ENCODE data around the gene EPM2AIP1.
"Not testable (repeated sequence)": the region's sequence is repeated elsewhere in the genome, so short reads cannot be mapped to it uniquely, and the experiment has no call there.

The EPM2AIP1 gene

GRCh38 chr3:36954452-36955134 is 38.3 kb downstream of the EPM2AIP1 start:
- in situ Hi-C loops (cut with MboI; ENCODE audit: low sequenced_read_pairs), result no loop called here

GRCh38 chr3:36947814-36948213 is 45.1 kb downstream of the EPM2AIP1 start:
- in situ Hi-C loops (cut with MboI; ENCODE audit: low sequenced_read_pairs), result not testable (repeated sequence)

GRCh38 chr3:36945333-36945980 is 47.5 kb downstream of the EPM2AIP1 start:
- in situ Hi-C loops (cut with MboI; ENCODE audit: low sequenced_read_pairs), result no loop called here

- in situ Hi-C loops (cut with MboI; ENCODE audit: low sequenced_read_pairs), result no loop called here
These were observed 48.2 kb downstream of the EPM2AIP1 start, which contains the start of gene TRANK1 for GRCh38 chr3:36944641-36945270. TRANK1 (minus strand) TSS chr3:36945054; CDS start chr3:36944809, 245 bp downstream.

GRCh38 chr3:36944012-36944640 is 48.8 kb downstream of the EPM2AIP1 start:
- in situ Hi-C loops (cut with MboI; ENCODE audit: low sequenced_read_pairs), result no loop called here

- in situ Hi-C loops (cut with MboI; ENCODE audit: low sequenced_read_pairs), result no loop called here
These were observed 49.3 kb downstream of the EPM2AIP1 start for GRCh38 chr3:36943601-36944000.

- in situ Hi-C loops (cut with MboI; ENCODE audit: low sequenced_read_pairs), result no loop called here
These were observed 50.2 kb downstream of the EPM2AIP1 start for GRCh38 chr3:36942638-36943248.

- in situ Hi-C loops (cut with MboI; ENCODE audit: low sequenced_read_pairs), result no loop called here
These were observed 51.3 kb downstream of the EPM2AIP1 start for GRCh38 chr3:36941658-36942057.

GRCh38 chr3:36941162-36941561 is 51.8 kb downstream of the EPM2AIP1 start:
- in situ Hi-C loops (cut with MboI; ENCODE audit: low sequenced_read_pairs), result no loop called here

GRCh38 chr3:36937492-36937891 is 55.4 kb downstream of the EPM2AIP1 start:
- in situ Hi-C loops (cut with MboI; ENCODE audit: low sequenced_read_pairs), result no loop called here

All from HL-60/S4 treated with retinoic acid at 250 ng/mL for 4 days and 3 days (cell line).